HCT116 (cell line): ENCODE data around the gene DOCK3. TPM values are rescaled to one million over a fixed set of nuclear protein-coding genes. Genes with fewer than 3 reads are reported as not detected.

Experiments used
- ATAC-seq: fragments of 200-7000 bp; cut with Tn5 transposase; 2 replicates; pipeline ENCODE4 v1.9.1; 2020; ENCODE audit warnings: mild to moderate bottlenecking, moderate library complexity
- BruUV-seq: library from RNA; stranded (reverse); fragments of 400-500 nt; replicated peaks from 2 replicates; lab custom pipeline; 2021; lab: Mats Ljungman, UMichigan
- CTCF ChIA-PET: fragments of 300-600 bp; sonication (Branson Sonifier 250); formaldehyde crosslinking; loops from one replicate; lab custom pipeline; 2021; ENCODE audit warnings: antibody characterized with exemption; lab: Charles Lee
- POLR2A ChIA-PET: fragments of 300-600, 350-600 bp; sonication (Branson Sonifier 250); formaldehyde crosslinking; loops from one replicate; lab custom pipeline; 2021; ENCODE audit warnings: antibody characterized with exemption; lab: Charles Lee
- RAD21 ChIA-PET, 2 experiments: fragments of 300-600 bp; sonication (Branson Sonifier 250); formaldehyde crosslinking; loops; one replicate each; lab custom pipeline; 2023; ENCODE audit warnings: low total read pairs in 2 of 2; ENCODE audit not compliant: uncharacterized antibody in 2 of 2, unreplicated experiment in 2 of 2, low non-redundant PET in 1 of 2; lab: Charles Lee
- DNase-seq: peaks from one replicate; pipeline ENCODE4 v3.0.0-alpha.2; 2010; ENCODE audit warnings: low read depth, low spot score
- H2AFZ ChIP-seq: fragments of 200-600 bp; shearing (Covaris generic), sonication (generic); 2 replicates; pipeline ENCODE4 v1.6.1; 2017; ENCODE audit warnings: low read depth, mixed run types, mixed read lengths, antibody characterized with exemption, low read length; ENCODE audit not compliant: poor library complexity, severe bottlenecking
- H3K27ac ChIP-seq: 2 replicates; pipeline ENCODE4 v1.5.1; 2012; ENCODE audit warnings: low read depth, low read length
- H3K27me3 ChIP-seq: fragments of 200-600 bp; sonication (generic); 2 replicates; pipeline ENCODE4 v1.6.1; 2016; ENCODE audit warnings: mixed run types, low read length, mixed read lengths; ENCODE audit not compliant: insufficient read depth
- H3K36me3 ChIP-seq, 2 experiments: fragments of 200-500 bp in 1 of 2; fragments of 200-600 bp in 1 of 2; sonication (Bioruptor generic) in 1 of 2; sonication (generic) in 1 of 2; 2 replicates each; pipeline versions ENCODE4 v1.5.1 to v1.6.1; 2014 to 2016; ENCODE audit warnings: low read length in 2 of 2, inconsistent platforms in 1 of 2, mixed read lengths in 1 of 2, mixed run types in 1 of 2; ENCODE audit not compliant: insufficient read depth in 2 of 2, control insufficient read depth in 1 of 2
- H3K4me1 ChIP-seq, 2 experiments: fragments of 200-600 bp in 1 of 2; sonication (generic) in 1 of 2; 2 replicates each; pipeline versions ENCODE4 v1.5.1 to v1.6.1; 2012 to 2017; ENCODE audit warnings: low read length in 2 of 2, inconsistent platforms in 1 of 2, mild to moderate bottlenecking in 1 of 2, mixed read lengths in 1 of 2, mixed run types in 1 of 2, moderate library complexity in 1 of 2; ENCODE audit not compliant: insufficient read depth in 2 of 2, control insufficient read depth in 1 of 2
- H3K4me2 ChIP-seq: fragments of 200-600 bp; sonication (generic); 2 replicates; pipeline ENCODE4 v1.6.1; 2017; ENCODE audit warnings: mixed run types, low read length, mixed read lengths
- H3K4me3 ChIP-seq, 2 experiments: fragments of 200-600 bp in 1 of 2; sonication (generic) in 1 of 2; replicated peaks in 1 of 2; 2 replicates each; pipeline ENCODE4 v1.5.1; 2011 to 2016; ENCODE audit warnings: low read length in 2 of 2, control low read depth in 1 of 2, low read depth in 1 of 2, mild to moderate bottlenecking in 1 of 2, mixed read lengths in 1 of 2, mixed run types in 1 of 2
- H3K79me2 ChIP-seq: fragments of 200-600 bp; sonication (generic); 2 replicates; pipeline ENCODE4 v1.6.1; 2017; ENCODE audit warnings: mild to moderate bottlenecking, mixed run types, low read length, moderate library complexity, mixed read lengths; ENCODE audit not compliant: insufficient read depth
- H3K9ac ChIP-seq: fragments of 200-600 bp; sonication (generic); 2 replicates; pipeline ENCODE4 v1.6.1; 2016; ENCODE audit warnings: low read length, mixed read lengths
- H3K9me2 ChIP-seq: fragments of 200-600 bp; sonication (generic), shearing (Covaris generic); 2 replicates; pipeline ENCODE4 v1.6.1; 2017; ENCODE audit warnings: mixed run types, mild to moderate bottlenecking, moderate library complexity; ENCODE audit not compliant: insufficient read depth
- H3K9me3 ChIP-seq, 2 experiments: fragments of 200-500 bp in 1 of 2; fragments of 200-600 bp in 1 of 2; sonication (Bioruptor generic) in 1 of 2; sonication (generic) in 1 of 2; 2 replicates each; pipeline ENCODE4 v1.6.1; 2014 to 2017; ENCODE audit warnings: low read length in 2 of 2, mixed read lengths in 2 of 2, inconsistent platforms in 1 of 2, low read depth in 1 of 2, mild to moderate bottlenecking in 1 of 2, mixed run types in 1 of 2, moderate library complexity in 1 of 2; ENCODE audit not compliant: control insufficient read depth in 1 of 2, insufficient read depth in 1 of 2
- H4K20me1 ChIP-seq: fragments of 200-600 bp; sonication (generic), shearing (Covaris generic); 2 replicates; pipeline ENCODE4 v1.6.1; 2017; ENCODE audit warnings: mixed run types, mild to moderate bottlenecking, moderate library complexity; ENCODE audit not compliant: insufficient read depth
- CBX3 ChIP-seq: IDR thresholded peaks from 2 replicates; pipeline ENCODE4 v1.6.1; 2012; ENCODE audit warnings: low read depth
- CEBPB ChIP-seq: IDR thresholded peaks from 2 replicates; pipeline ENCODE4 v1.6.1; 2012; ENCODE audit warnings: low read depth
- CTCF ChIP-seq, 3 experiments: fragments of 200-600 bp in 1 of 3; sonication (generic) in 1 of 3; IDR thresholded peaks in 2 of 3; conservative IDR thresholded peaks in 1 of 3; 2 replicates each; pipeline ENCODE4 v1.5.1; 2012 to 2017; ENCODE audit warnings: low read depth in 2 of 3, low read length in 2 of 3, antibody characterized with exemption in 1 of 3, borderline replicate concordance in 1 of 3, control low read depth in 1 of 3, mild to moderate bottlenecking in 1 of 3, mixed read lengths in 1 of 3, mixed run types in 1 of 3, moderate library complexity in 1 of 3; ENCODE audit not compliant: insufficient read depth in 1 of 3
- EGR1 ChIP-seq: IDR thresholded peaks from 2 replicates; pipeline ENCODE4 v1.6.1; 2012; ENCODE audit warnings: low read depth
- EZH2 ChIP-seq: fragments of 200-600 bp; sonication (generic); IDR thresholded peaks from 2 replicates; pipeline ENCODE4 v1.6.1; 2017; ENCODE audit warnings: antibody characterized with exemption, mixed run types
- FOSL1 ChIP-seq: IDR thresholded peaks from 2 replicates; pipeline ENCODE4 v1.6.1; 2012; ENCODE audit warnings: low read depth
- JUND ChIP-seq: IDR thresholded peaks from 2 replicates; pipeline ENCODE4 v1.6.1; 2012
- MAX ChIP-seq: IDR thresholded peaks from 2 replicates; pipeline ENCODE4 v1.6.1; 2012
- POLR2A ChIP-seq: IDR thresholded peaks from 2 replicates; pipeline ENCODE4 v1.7.0; 2011; ENCODE audit warnings: borderline replicate concordance; ENCODE audit not compliant: insufficient read depth, insufficient read length; ENCODE audit errors: extremely low read depth
- POLR2AphosphoS5 ChIP-seq: IDR thresholded peaks from 2 replicates; pipeline ENCODE4 v1.6.1; 2011; ENCODE audit warnings: mild to moderate bottlenecking, low read depth, low read length, moderate library complexity
- RAD21 ChIP-seq: IDR thresholded peaks from 2 replicates; pipeline ENCODE4 v1.6.1; 2012; ENCODE audit warnings: low read depth, mild to moderate bottlenecking
- REST ChIP-seq: IDR thresholded peaks from 2 replicates; pipeline ENCODE4 v1.6.1; 2012; ENCODE audit warnings: low read depth
- SP1 ChIP-seq: IDR thresholded peaks from 2 replicates; pipeline ENCODE4 v1.6.1; 2012; ENCODE audit warnings: low read depth
- TCF7L2 ChIP-seq: IDR thresholded peaks from 2 replicates; pipeline ENCODE4 v1.7.0; 2011; ENCODE audit warnings: borderline replicate concordance, inconsistent platforms; ENCODE audit not compliant: insufficient read depth, insufficient read length; ENCODE audit errors: extremely low read depth
- YY1 ChIP-seq: IDR thresholded peaks from 2 replicates; pipeline ENCODE4 v1.6.1; 2011; ENCODE audit warnings: low read length, low read depth, moderate library complexity, mild to moderate bottlenecking; ENCODE audit not compliant: insufficient replicate concordance; ENCODE audit errors: extremely low read depth
- ZFX ChIP-seq: fragments of 450-650 bp; IDR thresholded peaks from 2 replicates; pipeline ENCODE4 v1.6.1; 2017
- ZNF274 ChIP-seq: fragments of 200-500 bp; sonication (Bioruptor generic); IDR thresholded peaks from 2 replicates; pipeline ENCODE4 v1.6.1; 2014; ENCODE audit warnings: mild to moderate bottlenecking, low read depth, low read length, inconsistent platforms
- intact Hi-C: fragments of 100-400 bp; cut with micrococcal nuclease; formaldehyde crosslinking; loops from 2 replicates; pipeline ENCODE4 v1.10.0; 2022
- total RNA-seq: library from RNA; stranded (reverse); gene quantifications from one replicate; pipeline ENCODE4 v1.2.1, GENCODE V29; 2021; ENCODE audit not compliant: unreplicated experiment

The DOCK3 gene
- total RNA-seq, 1 experiment from 2014 or later: 4.2 TPM

- H3K9me2 ChIP-seq: no peaks in the 10 kb centered on the region
- no peaks in the 10 kb centered on the region for H3K9me3 ChIP-seq
- no peak for ATAC-seq
- H3K36me3 ChIP-seq: peaks cover 32 to 33% of the 10 kb centered on the region in 2 experiments
- H3K9ac ChIP-seq: no peak overlapping the region
- peaks cover 10% of the 10 kb centered on the region for H3K79me2 ChIP-seq
- no peaks in the 10 kb centered on the region for H4K20me1 ChIP-seq
- BruUV-seq: no TSS peak
- no peak for DNase-seq
- H3K27ac ChIP-seq: no peak overlapping the region
- no peak overlapping the region for H2AFZ ChIP-seq
- H3K4me2 ChIP-seq: no peak overlapping the region
- no peaks in the 10 kb centered on the region for H3K4me1 ChIP-seq
- no peak for TF ChIP-seq JUND
- TF ChIP-seq FOSL1: no peak
- TF ChIP-seq REST: no peak
- no peak for TF ChIP-seq SP1
- TF ChIP-seq EGR1: no peak
- TF ChIP-seq EZH2: no peak
- no peak for TF ChIP-seq ZFX
- TF ChIP-seq RAD21: no peak
- TF ChIP-seq POLR2AphosphoS5: no peak
- TF ChIP-seq CBX3: no peak
- no peak for TF ChIP-seq MAX
- no peak for TF ChIP-seq CTCF (IDR thresholded peaks at IDR 0.05 in 2 of 3, conservative IDR thresholded peaks at IDR 0.05 in 1 of 3; ENCODE audit: borderline replicate concordance in 1 of 3, insufficient read depth in 1 of 3, low read depth in 2 of 3, low read length in 2 of 3)
- no peak for TF ChIP-seq YY1
- TF ChIP-seq POLR2A: no peak
- no peak for TF ChIP-seq ZNF274
- TF ChIP-seq CEBPB: no peak
- no peak for TF ChIP-seq TCF7L2
- TF ChIP-seq, all 23 proteins: peak for 0
- ChIA-PET RAD21 (no interaction called here), CTCF (no interaction called here), POLR2A (no interaction called here)
- Histone ChIP-seq H3K27me3 (no peaks in the 10 kb centered on the region), H3K4me3 (no peak overlapping the region)
- intact Hi-C loops: no loop called here
Observed at GRCh38 chr3:51401735-51402134, 727.0 kb downstream of the DOCK3 start.
